Measurements from ENCODE around the gene MLLT10.

Gene MLLT10

DNA sequence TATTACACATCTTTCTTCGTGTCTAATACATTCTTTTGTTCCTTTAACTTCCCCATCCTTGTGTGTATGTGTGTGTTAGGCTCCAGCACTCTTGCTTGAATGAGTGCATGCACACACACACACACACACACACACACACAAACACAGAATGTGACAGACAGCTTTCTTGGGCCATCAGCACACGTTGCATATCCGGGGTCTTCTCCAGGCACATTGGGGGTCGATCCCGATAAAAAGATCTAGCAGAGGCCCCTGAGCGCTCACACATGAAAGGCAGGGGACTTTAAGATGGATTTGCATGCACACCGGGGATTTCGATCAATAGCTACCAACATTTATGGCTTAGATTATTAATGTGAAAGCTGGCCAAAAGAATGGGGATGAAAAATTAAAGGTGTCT, 13.1 kb upstream of the MLLT10 start:
- Histone ChIP-seq H3K4me2 (ENCODE audit: insufficient read depth, low read length) (no peak overlapping the region), H3K9ac (ENCODE audit: low read depth, low read length) (no peak overlapping the region), H3K27me3 (ENCODE audit: insufficient read depth, low read length, poor library complexity) (peaks cover 47% of the 10 kb centered on the region), H2AFZ (ENCODE audit: low read depth, low read length) (no peak overlapping the region), H4K20me1 (ENCODE audit: insufficient read depth, low read length) (peaks cover 5% of the 10 kb centered on the region; the same call in 1 of the 2 replicates), H3K79me2 (ENCODE audit: insufficient read depth, low read length) (no peaks in the 10 kb centered on the region), H3K36me3 (ENCODE audit: insufficient read depth, low read length) (no peaks in the 10 kb centered on the region), H3K27ac (ENCODE audit: low read length) (no peak overlapping the region), H3K4me1 (ENCODE audit: insufficient read depth, low read length) (peaks cover 41% of the 10 kb centered on the region), H3K9me3 (ENCODE audit: insufficient read depth, low read length, severe bottlenecking) (no peaks in the 10 kb centered on the region), H3K4me3 (ENCODE audit: low read depth in 1 of 2, low read length in 2 of 2) (no peak overlapping the region)
- TF ChIP-seq, protein P1, sequence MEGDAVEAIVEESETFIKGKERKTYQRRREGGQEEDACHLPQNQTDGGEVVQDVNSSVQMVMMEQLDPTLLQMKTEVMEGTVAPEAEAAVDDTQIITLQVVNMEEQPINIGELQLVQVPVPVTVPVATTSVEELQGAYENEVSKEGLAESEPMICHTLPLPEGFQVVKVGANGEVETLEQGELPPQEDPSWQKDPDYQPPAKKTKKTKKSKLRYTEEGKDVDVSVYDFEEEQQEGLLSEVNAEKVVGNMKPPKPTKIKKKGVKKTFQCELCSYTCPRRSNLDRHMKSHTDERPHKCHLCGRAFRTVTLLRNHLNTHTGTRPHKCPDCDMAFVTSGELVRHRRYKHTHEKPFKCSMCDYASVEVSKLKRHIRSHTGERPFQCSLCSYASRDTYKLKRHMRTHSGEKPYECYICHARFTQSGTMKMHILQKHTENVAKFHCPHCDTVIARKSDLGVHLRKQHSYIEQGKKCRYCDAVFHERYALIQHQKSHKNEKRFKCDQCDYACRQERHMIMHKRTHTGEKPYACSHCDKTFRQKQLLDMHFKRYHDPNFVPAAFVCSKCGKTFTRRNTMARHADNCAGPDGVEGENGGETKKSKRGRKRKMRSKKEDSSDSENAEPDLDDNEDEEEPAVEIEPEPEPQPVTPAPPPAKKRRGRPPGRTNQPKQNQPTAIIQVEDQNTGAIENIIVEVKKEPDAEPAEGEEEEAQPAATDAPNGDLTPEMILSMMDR (IDR thresholded peaks at IDR 0.05; ENCODE audit: borderline replicate concordance, extremely low read depth, low read length, poor library complexity, severe bottlenecking) = no peak
- no peak for TF ChIP-seq EZH2 (IDR thresholded peaks at IDR 0.05; ENCODE audit: borderline replicate concordance, low read depth, low read length, severe bottlenecking)
- DNase-seq (no peak), ATAC-seq (ENCODE audit: insufficient read depth, low read depth) (no peak)

DNA sequence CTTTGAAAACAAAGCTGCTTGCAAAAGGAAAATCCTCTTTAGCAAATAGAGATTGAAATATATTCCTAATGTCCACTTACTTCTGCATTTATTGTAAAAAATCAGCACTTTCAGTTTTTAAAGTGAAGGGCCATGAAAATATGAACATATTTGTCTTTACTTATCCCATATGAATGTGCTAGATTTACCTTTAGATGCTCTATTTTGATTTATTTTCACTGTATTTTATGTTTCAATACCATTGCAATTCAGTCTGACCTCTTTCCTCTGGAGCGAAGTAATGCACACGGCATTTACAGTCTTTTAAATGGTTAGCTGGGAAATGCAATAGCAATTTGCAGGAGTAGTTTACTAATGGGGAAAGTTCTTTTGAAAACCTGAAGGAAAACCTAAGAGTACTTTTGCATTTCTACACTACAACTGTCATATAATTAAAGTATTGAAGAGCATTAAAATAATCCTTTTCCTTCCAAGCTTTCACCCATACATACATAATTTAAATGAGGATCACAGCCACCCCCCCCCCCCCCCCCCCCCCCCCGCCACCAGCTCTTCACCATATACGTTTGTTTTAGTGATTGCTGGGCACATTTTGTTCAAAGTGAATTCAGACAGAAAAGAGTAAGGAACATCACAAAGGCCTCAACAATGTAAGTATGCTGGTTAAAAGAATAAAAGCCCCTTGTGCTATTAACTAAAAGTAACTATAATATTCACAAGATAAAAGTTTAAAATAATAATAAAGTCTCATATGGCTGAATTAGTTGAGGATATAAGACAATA, 12.1 kb upstream of the MLLT10 start:
- Histone ChIP-seq H3K27ac (ENCODE audit: low read length) (no peak overlapping the region), H3K9ac (ENCODE audit: low read depth, low read length) (no peak overlapping the region), H3K4me1 (ENCODE audit: insufficient read depth, low read length) (peaks cover 40% of the 10 kb centered on the region), H3K79me2 (ENCODE audit: insufficient read depth, low read length) (no peaks in the 10 kb centered on the region), H3K4me2 (ENCODE audit: insufficient read depth, low read length) (no peak overlapping the region), H3K27me3 (ENCODE audit: insufficient read depth, low read length, poor library complexity) (peaks cover 39% of the 10 kb centered on the region), H3K36me3 (ENCODE audit: insufficient read depth, low read length) (no peaks in the 10 kb centered on the region), H3K4me3 (ENCODE audit: low read depth in 1 of 2, low read length in 2 of 2) (no peak overlapping the region), H2AFZ (ENCODE audit: low read depth, low read length) (no peak overlapping the region), H4K20me1 (ENCODE audit: insufficient read depth, low read length) (no peaks in the 10 kb centered on the region), H3K9me3 (ENCODE audit: insufficient read depth, low read length, severe bottlenecking) (no peaks in the 10 kb centered on the region)
- no peak for TF ChIP-seq EZH2 (IDR thresholded peaks at IDR 0.05; ENCODE audit: borderline replicate concordance, low read depth, low read length, severe bottlenecking)
- TF ChIP-seq, protein P1 (IDR thresholded peaks at IDR 0.05; ENCODE audit: borderline replicate concordance, extremely low read depth, low read length, poor library complexity, severe bottlenecking) = no peak
- no peak for DNase-seq
- no peak for ATAC-seq (ENCODE audit: insufficient read depth, low read depth)

DNA sequence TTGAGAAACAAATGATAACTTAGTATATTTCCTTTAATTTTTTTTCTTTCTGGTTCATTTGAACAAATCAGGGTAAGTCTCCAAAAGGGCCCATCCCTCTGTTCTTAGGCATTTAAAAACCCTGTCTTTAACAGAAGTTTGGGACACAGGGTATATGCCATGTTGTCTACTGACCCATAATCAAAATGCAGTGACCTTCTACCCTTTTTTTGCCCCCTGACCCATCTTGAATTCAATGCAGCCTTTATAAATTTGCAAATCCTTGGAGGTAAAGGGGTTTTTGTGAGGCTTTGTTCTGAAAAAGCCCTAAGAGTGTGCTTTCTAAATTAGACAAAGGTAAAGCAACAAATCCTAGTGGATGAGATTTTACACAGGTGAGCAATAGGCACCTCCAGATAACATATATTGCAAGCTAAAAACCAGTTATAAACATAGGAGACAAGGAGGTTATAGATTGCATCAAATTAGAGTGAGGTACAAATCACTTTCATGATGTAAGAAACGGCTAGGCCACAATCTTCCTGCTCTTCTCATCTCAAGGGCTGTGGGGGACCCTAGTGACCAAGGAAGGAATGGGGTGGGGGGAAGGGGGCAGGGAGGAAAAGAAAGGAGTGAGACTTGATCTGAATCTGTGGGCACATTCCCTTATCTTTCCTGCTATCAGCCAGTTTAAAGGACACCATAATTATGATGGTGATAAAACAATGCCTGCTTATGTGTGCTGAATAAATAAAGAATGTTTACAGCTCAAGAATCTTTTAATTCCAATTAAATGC, 11.2 kb upstream of the MLLT10 start:
- Histone ChIP-seq H3K27ac (ENCODE audit: low read length) (no peak overlapping the region), H3K27me3 (ENCODE audit: insufficient read depth, low read length, poor library complexity) (peaks cover 35% of the 10 kb centered on the region)

More for the DNA sequence above, 11.2 kb upstream of the MLLT10 start:
- TF ChIP-seq EZH2 (IDR thresholded peaks at IDR 0.05; ENCODE audit: borderline replicate concordance, low read depth, low read length, severe bottlenecking) = no peak
- TF ChIP-seq, protein P1 (IDR thresholded peaks at IDR 0.05; ENCODE audit: borderline replicate concordance, extremely low read depth, low read length, poor library complexity, severe bottlenecking) = no peak
- no peak overlapping the region for H2AFZ ChIP-seq (ENCODE audit: low read depth, low read length)
- no peak overlapping the region for H3K4me2 ChIP-seq (ENCODE audit: insufficient read depth, low read length)
- DNase-seq (no peak), ATAC-seq (ENCODE audit: insufficient read depth, low read depth) (no peak)
- no peaks in the 10 kb centered on the region for H3K79me2 ChIP-seq (ENCODE audit: insufficient read depth, low read length)
- no peak overlapping the region for H3K4me3 ChIP-seq (ENCODE audit: low read depth in 1 of 2, low read length in 2 of 2)
- H3K9me3 ChIP-seq (ENCODE audit: insufficient read depth, low read length, severe bottlenecking) = no peaks in the 10 kb centered on the region
- H3K4me1 ChIP-seq (ENCODE audit: insufficient read depth, low read length) = peaks cover 33% of the 10 kb centered on the region
- no peaks in the 10 kb centered on the region for H4K20me1 ChIP-seq (ENCODE audit: insufficient read depth, low read length)
- no peaks in the 10 kb centered on the region for H3K36me3 ChIP-seq (ENCODE audit: insufficient read depth, low read length)
- no peak overlapping the region for H3K9ac ChIP-seq (ENCODE audit: low read depth, low read length)

Data from DND-41 (cell line).